ENCODE data around the gene TFAP2C.

DNA sequence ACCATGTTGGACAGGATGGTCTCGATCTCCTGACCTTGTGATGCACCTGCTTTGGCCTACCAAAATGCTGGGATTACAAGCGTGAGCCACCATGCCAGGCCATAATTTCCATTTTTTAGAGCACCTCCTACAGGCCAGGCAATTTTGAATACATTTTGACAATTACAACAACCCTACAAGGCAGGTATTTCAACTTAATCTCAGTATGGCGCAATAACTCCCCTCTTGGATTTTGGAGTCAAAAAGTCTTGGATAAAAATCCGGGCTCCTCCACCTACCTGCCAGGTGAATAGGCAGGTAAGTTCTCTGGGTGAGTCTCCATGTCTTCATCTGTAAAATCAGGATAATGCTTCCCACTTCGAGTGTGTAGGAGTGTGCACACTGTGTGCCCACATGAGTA, 39.5 kb upstream of the TFAP2C start:
- TF ChIP-seq, protein P1, sequence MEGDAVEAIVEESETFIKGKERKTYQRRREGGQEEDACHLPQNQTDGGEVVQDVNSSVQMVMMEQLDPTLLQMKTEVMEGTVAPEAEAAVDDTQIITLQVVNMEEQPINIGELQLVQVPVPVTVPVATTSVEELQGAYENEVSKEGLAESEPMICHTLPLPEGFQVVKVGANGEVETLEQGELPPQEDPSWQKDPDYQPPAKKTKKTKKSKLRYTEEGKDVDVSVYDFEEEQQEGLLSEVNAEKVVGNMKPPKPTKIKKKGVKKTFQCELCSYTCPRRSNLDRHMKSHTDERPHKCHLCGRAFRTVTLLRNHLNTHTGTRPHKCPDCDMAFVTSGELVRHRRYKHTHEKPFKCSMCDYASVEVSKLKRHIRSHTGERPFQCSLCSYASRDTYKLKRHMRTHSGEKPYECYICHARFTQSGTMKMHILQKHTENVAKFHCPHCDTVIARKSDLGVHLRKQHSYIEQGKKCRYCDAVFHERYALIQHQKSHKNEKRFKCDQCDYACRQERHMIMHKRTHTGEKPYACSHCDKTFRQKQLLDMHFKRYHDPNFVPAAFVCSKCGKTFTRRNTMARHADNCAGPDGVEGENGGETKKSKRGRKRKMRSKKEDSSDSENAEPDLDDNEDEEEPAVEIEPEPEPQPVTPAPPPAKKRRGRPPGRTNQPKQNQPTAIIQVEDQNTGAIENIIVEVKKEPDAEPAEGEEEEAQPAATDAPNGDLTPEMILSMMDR (IDR thresholded peaks at IDR 0.05; ENCODE audit: borderline replicate concordance, extremely low read depth, low read length, poor library complexity, severe bottlenecking): no peak
- no peak for TF ChIP-seq EZH2 (IDR thresholded peaks at IDR 0.05; ENCODE audit: borderline replicate concordance, low read depth, low read length, severe bottlenecking)

Data from DND-41 (cell line).